HG03342 (cell line): ENCODE data around the gene FGF14.

Experiments used
- ATAC-seq: cut with Tn5 transposase; IDR thresholded peaks from one replicate; pipeline ENCODE4 v1.9.1; 2021; ENCODE audit warnings: mild to moderate bottlenecking, moderate library complexity; ENCODE audit not compliant: unreplicated experiment

FGF14 gene

DNA sequence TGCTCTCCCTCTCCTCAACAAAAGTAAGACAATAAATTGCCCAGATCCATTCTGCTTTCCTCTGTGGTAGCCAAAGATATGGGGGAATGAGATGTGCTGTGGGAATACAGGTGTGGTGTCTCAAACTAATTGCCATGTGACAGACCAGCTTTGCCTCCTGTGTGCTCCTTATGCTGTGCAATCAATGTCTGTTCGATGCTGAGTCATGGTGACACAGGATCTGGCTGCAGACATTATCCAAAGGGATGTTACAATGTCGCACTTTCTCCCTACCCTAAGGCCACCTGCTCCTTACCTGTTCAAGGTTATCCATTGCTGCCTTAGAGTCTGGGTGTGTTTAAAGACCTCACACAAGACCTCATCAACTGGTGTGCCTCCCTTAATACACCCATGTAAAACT is 32.5 kb downstream of the FGF14 start:
- no peak for ATAC-seq

GRCh38 chr13:102367836-102368235 is 34.0 kb downstream of the FGF14 start:
- no peak for ATAC-seq

DNA sequence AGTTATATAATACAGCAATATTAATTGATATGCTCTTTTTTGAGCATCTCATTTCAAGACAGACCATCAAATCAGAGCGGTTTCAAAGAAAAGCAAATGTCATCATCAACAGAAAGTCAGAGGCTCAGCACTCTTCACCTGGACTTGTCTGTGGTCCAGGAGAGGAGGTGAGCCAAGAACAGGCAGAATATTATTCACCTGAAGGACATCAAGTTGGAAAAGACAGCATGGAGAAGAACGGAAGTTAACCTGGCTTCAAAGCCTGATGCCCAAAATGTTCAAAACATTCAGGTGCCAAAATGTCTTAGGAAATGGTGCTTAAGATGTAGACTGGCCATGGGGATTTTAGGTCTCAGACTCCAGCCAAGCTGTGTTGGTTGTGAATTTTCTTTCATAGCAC is 40.7 kb downstream of the FGF14 start:
- no peak for ATAC-seq

GRCh38 chr13:102359264-102359663 is 42.6 kb downstream of the FGF14 start:
- no peak for ATAC-seq

DNA sequence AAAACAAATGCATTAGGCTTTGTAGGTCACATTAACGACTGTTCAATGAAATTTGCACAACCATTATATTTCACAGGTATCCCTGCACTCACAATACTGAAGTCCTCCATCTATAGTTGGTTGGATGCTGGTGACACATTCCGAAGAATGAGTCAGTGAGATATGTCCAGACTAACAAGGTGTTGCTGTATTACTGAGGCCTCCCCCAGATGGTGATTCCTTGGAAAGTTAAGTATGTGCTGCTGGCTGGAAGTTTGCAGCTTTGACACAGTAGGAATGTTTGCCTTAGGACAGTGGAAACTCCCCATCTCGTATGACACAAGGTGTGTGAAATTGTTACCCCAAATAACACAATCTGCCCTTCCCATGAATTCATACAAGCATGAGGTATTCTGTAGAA is 46.6 kb downstream of the FGF14 start:
- ATAC-seq: no peak

DNA sequence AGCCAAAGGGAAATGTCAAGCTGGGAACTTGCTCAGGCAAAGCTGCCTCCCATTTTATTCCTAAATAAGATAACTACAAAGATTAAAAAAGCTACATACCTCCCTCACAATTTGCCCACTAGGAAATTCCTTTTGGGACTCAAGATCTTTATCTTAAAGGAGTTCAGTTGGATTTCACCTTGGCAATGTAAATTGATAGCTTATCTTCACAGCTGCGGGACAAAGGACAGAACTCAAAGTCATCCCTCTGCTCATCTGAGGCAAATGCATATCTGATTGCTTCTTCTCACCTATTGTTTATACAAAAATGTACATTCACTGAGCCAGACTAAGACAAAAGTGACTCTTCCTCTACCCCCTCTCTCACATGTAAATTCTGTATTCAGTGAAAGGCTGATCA is 47.8 kb downstream of the FGF14 start:
- ATAC-seq: no peak

GRCh38 chr13:102351521-102351920 is 50.3 kb downstream of the FGF14 start:
- no peak for ATAC-seq

- no peak for ATAC-seq
These were observed 54.4 kb downstream of the FGF14 start for GRCh38 chr13:102347490-102347889.

DNA sequence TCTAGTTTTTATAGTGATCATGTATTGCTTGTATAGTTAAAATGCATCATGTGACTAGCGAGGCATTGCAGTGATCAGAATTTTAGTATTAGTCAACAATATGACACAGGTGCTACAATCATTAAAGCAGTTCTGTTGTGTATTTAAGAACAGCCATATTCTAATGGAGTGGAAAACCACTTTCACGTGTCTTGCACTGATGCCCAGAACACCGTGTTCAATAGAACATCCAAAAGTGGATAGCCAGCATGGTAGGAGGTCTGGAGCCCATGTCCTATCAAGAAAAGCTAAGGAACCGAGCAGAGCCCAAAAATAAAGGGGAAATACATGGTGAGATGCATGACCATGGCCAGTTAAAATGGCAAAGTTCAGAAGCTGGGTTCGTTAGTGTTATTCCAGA is 55.1 kb downstream of the FGF14 start:
- no peak for ATAC-seq

GRCh38 chr13:102344410-102344809 is 57.4 kb downstream of the FGF14 start:
- ATAC-seq: no peak

DNA sequence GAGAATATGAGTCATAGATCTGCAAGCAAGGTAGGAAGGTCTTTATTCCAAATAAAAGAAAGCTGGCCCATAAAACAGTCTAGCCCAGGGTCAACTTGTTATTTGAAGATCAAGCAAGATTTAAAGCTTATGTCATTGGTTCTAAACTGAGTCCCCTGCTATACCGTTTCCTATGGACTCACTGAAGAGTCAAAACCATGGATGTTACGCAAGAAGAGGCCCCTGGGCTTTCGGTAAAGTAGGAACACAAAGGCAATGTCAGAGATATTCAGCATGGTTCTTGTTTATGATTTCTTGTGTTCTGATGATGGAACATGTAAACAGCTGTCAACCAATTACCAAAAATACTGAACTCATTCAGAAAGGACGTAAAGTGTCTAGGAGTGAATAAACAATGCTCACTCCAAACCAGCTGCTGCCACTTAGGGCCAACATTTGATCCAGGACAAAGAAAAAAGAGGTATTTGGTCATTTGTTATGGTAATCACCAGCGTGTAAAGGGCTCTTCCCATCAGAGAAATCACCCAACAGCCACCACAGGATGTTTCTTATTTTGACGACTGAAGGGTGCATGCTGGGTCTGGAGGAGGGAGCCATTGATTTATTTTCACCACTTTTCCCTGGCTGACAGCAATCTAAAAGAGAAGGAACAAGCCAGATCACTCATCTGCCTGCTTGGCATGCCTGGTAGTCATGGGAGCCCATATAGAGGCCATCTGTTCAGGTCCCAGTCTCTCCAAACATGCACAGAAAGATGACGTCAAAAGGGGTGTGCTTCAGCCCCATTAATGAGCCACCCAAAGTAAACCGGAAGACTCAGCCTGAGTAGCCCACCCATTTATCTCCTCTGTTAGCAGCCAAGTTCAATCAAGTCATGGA is 68.3 kb downstream of the FGF14 start:
- ATAC-seq: no peak

DNA sequence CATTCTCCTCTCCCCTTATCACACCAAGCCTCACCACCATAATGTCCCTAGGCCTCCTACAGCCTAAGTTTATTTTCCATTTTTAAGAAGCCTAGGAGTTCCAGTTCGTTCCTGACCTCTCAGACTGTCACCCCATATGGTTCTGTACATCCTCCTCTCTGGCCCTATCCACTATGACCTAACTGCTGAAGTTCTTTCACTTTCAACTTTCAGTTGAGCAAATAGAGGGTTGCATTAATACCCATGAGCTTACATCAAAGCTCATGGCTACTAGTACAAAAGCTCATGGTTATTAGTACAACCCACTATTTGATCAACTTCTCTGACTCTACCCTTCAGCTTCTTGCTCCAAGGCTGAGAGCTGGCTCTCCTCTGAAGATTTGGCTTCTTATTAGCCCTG is 72.9 kb downstream of the FGF14 start:
- ATAC-seq: no peak

GRCh38 chr13:102327119-102327617 is 74.7 kb downstream of the FGF14 start:
- no peak for ATAC-seq

DNA sequence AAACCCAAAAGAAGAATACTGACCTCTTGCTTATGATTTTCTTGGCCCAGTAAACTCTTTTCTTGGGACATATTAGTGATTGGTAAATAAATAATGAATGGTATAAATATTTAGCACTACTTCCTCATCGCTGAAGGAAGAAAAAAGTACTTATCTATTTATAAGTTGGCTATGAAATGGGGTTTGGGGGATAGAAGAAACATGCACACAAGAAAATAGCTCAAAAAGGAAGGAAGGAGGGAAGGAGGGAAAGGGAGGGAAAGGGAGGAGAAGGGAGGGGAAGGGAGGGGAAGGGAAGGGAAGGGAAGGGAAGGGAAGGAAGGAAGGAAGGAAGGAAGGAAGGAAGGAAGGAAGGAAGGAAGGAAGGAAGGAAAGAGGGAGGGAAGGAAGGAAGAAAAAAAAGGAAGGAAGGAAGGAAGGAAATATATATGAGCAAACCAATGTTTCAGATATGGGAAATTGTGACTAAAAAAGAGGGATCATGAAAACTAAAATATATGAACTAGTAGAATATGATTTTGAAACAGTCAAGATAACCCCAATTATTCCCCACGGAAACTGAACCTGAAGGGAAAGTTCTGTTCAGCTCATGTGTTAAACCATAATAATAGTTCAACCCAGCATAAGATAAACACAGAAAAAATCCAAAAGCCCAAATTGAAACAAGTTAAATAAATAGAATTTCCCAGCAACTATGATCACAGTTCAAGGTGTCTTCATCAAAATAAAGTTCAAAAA is 75.3 kb downstream of the FGF14 start:
- no peak for ATAC-seq

GRCh38 chr13:102325321-102325720 is 76.5 kb downstream of the FGF14 start:
- no peak for ATAC-seq

GRCh38 chr13:102323505-102323904 is 78.3 kb downstream of the FGF14 start:
- no peak for ATAC-seq

DNA sequence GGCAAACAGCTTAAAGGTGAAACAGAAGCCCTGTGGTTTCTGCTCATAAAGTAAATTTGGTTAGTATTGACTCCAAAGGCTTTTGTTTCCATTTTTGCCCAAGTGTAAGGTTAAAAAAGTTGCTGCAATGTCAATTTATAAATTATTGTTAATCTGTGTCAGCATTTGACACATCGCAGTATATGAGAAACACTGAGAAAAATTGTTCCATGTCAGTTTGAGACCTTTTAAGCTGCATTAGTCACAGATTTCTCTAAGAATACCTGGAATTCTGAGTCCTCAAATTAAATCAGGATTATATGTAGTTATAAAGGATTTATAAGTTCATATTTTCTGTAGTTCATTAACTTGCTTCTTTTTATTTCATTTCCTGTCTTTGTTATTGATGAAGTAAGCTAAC is 78.8 kb downstream of the FGF14 start:
- ATAC-seq: no peak

GRCh38 chr13:102322211-102322610 is 79.6 kb downstream of the FGF14 start:
- no peak for ATAC-seq

- ATAC-seq: no peak
These were observed 83.6 kb downstream of the FGF14 start for GRCh38 chr13:102318233-102318632.

DNA sequence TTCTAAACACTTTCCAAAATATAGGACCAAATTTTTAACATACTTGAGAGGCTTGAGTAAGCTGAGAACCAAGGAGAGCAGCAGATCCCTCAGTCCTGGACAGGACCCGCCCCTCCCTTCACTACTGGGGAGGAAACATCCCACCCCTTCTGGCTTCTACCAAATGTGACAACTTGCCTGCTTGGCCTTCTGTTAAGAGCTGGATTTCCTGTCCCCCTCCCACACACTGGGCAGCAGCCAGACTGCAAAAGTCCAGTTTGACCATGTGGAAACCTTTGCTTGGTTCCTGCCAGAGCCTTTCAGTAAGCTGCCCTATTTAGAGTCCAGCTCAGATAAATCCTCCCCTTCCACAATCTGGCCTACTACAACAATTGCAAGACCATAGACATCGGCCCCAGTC is 84.3 kb downstream of the FGF14 start:
- ATAC-seq: no peak

GRCh38 chr13:102316732-102317131 is 85.1 kb downstream of the FGF14 start:
- ATAC-seq: no peak

DNA sequence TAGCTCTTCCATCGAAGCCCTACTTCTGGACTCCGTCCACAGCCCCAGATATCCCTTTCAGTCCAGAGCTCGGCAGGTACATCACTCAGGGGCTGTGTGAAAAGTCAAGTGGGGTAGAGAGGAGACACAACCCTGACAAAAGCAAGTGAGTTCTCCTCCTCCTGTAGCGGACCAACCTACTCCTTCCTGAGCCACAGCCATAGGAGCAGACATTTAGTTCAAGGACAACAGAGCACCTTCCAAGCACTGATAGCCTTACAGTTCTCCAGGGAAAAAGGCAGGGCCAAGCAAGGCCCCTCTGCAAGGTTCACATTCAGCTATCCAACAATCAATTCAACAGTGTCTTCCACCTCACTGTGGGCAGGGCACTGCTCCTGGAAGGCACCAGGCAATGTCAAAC is 89.0 kb downstream of the FGF14 start:
- ATAC-seq: no peak
